ENCODE results near the gene SPPL3. TPM values are rescaled to one million over a fixed set of nuclear protein-coding genes. Genes with fewer than 3 reads are reported as not detected.

SPPL3 gene
- total RNA-seq, 1 donor: 10.9 TPM

DNA sequence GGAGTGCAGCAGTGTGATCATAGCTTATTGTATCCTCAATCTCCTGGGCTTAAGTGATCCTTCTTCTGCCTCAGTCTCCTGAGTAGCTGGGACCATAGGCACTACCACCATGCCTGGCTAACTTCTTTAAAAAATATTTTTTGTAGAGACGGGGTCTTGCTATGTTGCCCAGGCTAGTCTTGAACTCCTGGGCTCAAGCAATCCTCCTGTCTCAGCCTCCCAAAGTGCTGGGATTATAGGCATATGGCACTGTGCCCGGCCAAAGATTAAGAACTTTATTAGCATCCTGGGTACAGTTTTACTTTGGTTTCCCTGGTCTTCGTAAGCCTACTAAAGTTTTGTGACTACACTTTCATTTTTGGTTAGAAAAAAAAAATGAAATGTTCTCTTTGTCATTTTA is 94.1 kb downstream of the SPPL3 start:
- peaks cover 6% of the 10 kb centered on the region for H4K20me1 ChIP-seq (ENCODE audit: insufficient read depth, low read length)
- H3K36me3 ChIP-seq (ENCODE audit: insufficient read depth, low read length): no peaks in the 10 kb centered on the region
- H3K4me2 ChIP-seq (ENCODE audit: insufficient read depth, low read length): no peak overlapping the region
- H3K4me3 ChIP-seq (ENCODE audit: insufficient read depth, low read length): no peak overlapping the region
- H3K79me2 ChIP-seq (ENCODE audit: insufficient read depth, low read length): peaks cover 8% of the 10 kb centered on the region
- TF ChIP-seq, protein P1, sequence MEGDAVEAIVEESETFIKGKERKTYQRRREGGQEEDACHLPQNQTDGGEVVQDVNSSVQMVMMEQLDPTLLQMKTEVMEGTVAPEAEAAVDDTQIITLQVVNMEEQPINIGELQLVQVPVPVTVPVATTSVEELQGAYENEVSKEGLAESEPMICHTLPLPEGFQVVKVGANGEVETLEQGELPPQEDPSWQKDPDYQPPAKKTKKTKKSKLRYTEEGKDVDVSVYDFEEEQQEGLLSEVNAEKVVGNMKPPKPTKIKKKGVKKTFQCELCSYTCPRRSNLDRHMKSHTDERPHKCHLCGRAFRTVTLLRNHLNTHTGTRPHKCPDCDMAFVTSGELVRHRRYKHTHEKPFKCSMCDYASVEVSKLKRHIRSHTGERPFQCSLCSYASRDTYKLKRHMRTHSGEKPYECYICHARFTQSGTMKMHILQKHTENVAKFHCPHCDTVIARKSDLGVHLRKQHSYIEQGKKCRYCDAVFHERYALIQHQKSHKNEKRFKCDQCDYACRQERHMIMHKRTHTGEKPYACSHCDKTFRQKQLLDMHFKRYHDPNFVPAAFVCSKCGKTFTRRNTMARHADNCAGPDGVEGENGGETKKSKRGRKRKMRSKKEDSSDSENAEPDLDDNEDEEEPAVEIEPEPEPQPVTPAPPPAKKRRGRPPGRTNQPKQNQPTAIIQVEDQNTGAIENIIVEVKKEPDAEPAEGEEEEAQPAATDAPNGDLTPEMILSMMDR (IDR thresholded peaks at IDR 0.05; ENCODE audit: extremely low read depth, low read depth, low read length): no peak
- H3K9me3 ChIP-seq (ENCODE audit: low read depth, low read length): no peaks in the 10 kb centered on the region
- no peaks in the 10 kb centered on the region for H3K27me3 ChIP-seq (ENCODE audit: insufficient read depth, low read length)
- no peak overlapping the region for H3K27ac ChIP-seq (ENCODE audit: low read depth, low read length)
- DNase-seq (ENCODE audit: insufficient read length, low spot score, missing footprints): no peak
- no peak overlapping the region for H2AFZ ChIP-seq (ENCODE audit: low read length)
- H3K4me1 ChIP-seq (ENCODE audit: insufficient read depth, low read length): no peaks in the 10 kb centered on the region

DNA sequence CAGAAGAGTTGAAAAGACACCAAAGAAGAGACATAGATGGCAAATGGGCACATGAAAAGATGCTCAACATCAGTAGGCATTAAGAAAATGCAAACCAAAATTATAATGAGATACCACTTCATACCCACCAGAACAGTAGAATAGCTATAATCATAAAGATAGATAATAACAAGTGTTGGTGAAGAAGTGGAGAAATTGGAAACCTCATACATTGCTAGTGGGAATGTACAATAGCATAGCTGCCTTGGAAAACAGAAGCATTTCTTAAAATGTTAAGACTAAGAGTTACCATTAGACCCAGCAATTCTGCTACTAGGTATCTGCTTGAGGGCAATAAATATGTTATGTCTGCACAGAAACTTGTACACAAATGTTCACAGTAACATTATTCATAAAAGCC is 99.7 kb downstream of the SPPL3 start:
- Histone ChIP-seq H2AFZ (ENCODE audit: low read length) (no peak overlapping the region), H3K9me3 (ENCODE audit: low read depth, low read length) (no peaks in the 10 kb centered on the region), H3K27me3 (ENCODE audit: insufficient read depth, low read length) (no peaks in the 10 kb centered on the region), H3K4me1 (ENCODE audit: insufficient read depth, low read length) (no peaks in the 10 kb centered on the region), H3K27ac (ENCODE audit: low read depth, low read length) (no peak overlapping the region), H3K79me2 (ENCODE audit: insufficient read depth, low read length) (peaks cover 11% of the 10 kb centered on the region), H4K20me1 (ENCODE audit: insufficient read depth, low read length) (peaks cover 4% of the 10 kb centered on the region), H3K36me3 (ENCODE audit: insufficient read depth, low read length) (no peaks in the 10 kb centered on the region), H3K4me3 (ENCODE audit: insufficient read depth, low read length) (no peak overlapping the region), H3K4me2 (ENCODE audit: insufficient read depth, low read length) (no peak overlapping the region)
- DNase-seq (ENCODE audit: insufficient read length, low spot score, missing footprints): no peak
- TF ChIP-seq, protein P1 (IDR thresholded peaks at IDR 0.05; ENCODE audit: extremely low read depth, low read depth, low read length): no peak

DNA sequence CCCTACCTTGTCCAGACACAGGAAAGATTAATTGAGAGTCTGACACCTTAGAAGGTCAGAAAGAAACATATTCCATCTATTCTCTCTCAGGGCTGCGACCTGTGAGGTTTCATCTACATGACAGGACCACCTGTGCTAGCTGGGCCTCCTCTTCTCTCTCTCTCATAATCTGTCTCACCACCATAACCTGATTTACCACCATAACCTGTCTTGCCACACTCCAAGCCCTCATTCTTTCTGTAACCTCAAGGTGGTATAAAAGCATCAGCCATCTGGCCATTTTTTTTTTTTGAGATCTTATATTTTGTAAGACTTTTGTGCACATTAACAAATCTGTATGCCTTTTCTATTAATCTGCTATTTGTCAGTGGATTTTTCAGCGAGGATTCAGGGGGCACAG is 103.0 kb downstream of the SPPL3 start:
- no peaks in the 10 kb centered on the region for H3K36me3 ChIP-seq (ENCODE audit: insufficient read depth, low read length)
- peaks cover 11% of the 10 kb centered on the region for H3K79me2 ChIP-seq (ENCODE audit: insufficient read depth, low read length)
- H3K4me3 ChIP-seq (ENCODE audit: insufficient read depth, low read length): no peak overlapping the region
- DNase-seq (ENCODE audit: insufficient read length, low spot score, missing footprints): no peak
- peaks cover 4% of the 10 kb centered on the region for H4K20me1 ChIP-seq (ENCODE audit: insufficient read depth, low read length)
- no peak overlapping the region for H2AFZ ChIP-seq (ENCODE audit: low read length)
- H3K27me3 ChIP-seq (ENCODE audit: insufficient read depth, low read length): no peaks in the 10 kb centered on the region
- H3K9me3 ChIP-seq (ENCODE audit: low read depth, low read length): no peaks in the 10 kb centered on the region
- H3K27ac ChIP-seq (ENCODE audit: low read depth, low read length): no peak overlapping the region
- TF ChIP-seq, protein P1 (IDR thresholded peaks at IDR 0.05; ENCODE audit: extremely low read depth, low read depth, low read length): no peak
- H3K4me1 ChIP-seq (ENCODE audit: insufficient read depth, low read length): no peaks in the 10 kb centered on the region
- H3K4me2 ChIP-seq (ENCODE audit: insufficient read depth, low read length): no peak overlapping the region

DNA sequence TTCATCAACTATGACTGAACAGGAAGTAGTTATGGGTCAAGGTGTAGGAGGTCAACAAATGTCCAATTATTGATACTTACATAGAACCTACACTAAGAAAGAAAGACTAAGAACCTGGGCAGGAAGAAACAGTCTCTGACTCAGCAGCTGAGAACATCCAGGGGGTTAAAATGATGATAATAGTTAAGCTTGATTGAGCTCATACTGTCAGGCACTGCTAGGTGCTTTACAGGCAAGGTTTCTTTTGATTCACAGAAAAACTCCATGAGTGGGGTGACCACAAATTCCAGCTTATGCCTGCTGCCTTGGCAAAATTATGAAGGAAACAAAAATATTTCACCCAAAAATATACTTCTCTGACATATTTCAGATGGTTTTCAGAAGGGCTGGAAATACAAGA is 103.5 kb downstream of the SPPL3 start:
- no peaks in the 10 kb centered on the region for H3K4me1 ChIP-seq (ENCODE audit: insufficient read depth, low read length)
- TF ChIP-seq, protein P1 (IDR thresholded peaks at IDR 0.05; ENCODE audit: extremely low read depth, low read depth, low read length): no peak
- peaks cover 4% of the 10 kb centered on the region for H4K20me1 ChIP-seq (ENCODE audit: insufficient read depth, low read length)
- H2AFZ ChIP-seq (ENCODE audit: low read length): no peak overlapping the region
- H3K79me2 ChIP-seq (ENCODE audit: insufficient read depth, low read length): peaks cover 11% of the 10 kb centered on the region
- no peaks in the 10 kb centered on the region for H3K36me3 ChIP-seq (ENCODE audit: insufficient read depth, low read length)
- H3K27ac ChIP-seq (ENCODE audit: low read depth, low read length): no peak overlapping the region
- H3K9me3 ChIP-seq (ENCODE audit: low read depth, low read length): no peaks in the 10 kb centered on the region
- no peak overlapping the region for H3K4me3 ChIP-seq (ENCODE audit: insufficient read depth, low read length)
- H3K27me3 ChIP-seq (ENCODE audit: insufficient read depth, low read length): no peaks in the 10 kb centered on the region
- no peak for DNase-seq (ENCODE audit: insufficient read length, low spot score, missing footprints)
- H3K4me2 ChIP-seq (ENCODE audit: insufficient read depth, low read length): no peak overlapping the region

Measured in osteoblast (primary cell).